HEK293 (cell line): ENCODE data around the gene F2RL3.

Experiments
- CTCF ChIA-PET: fragments of 350-600 bp; formaldehyde crosslinking; extraction: SDS; loops from one replicate; lab custom pipeline; 2021; ENCODE audit warnings: antibody characterized with exemption; lab: Yijun Ruan, JAX
- POLR2A ChIA-PET: fragments of 300-600 bp; formaldehyde crosslinking; extraction: SDS; loops from one replicate; lab custom pipeline; 2020; ENCODE audit warnings: antibody characterized with exemption, inconsistent platforms; lab: Yijun Ruan, JAX
- H3K27ac ChIP-seq: fragments of 200-500 bp; sonication (Bioruptor generic); 2 replicates; pipeline ENCODE4 v1.5.1; 2014; ENCODE audit warnings: low read depth, low read length, control low read depth, inconsistent platforms; ENCODE audit errors: extremely low read depth
- H3K36me3 ChIP-seq, 2 experiments: fragments of 200-500 bp in 1 of 2; sonication (Bioruptor generic) in 1 of 2; 1 replicate in 1 of 2; 2 replicates in 1 of 2; pipeline ENCODE4 v1.5.1; 2014 to 2017; ENCODE audit warnings: inconsistent platforms in 2 of 2, low read length in 2 of 2; ENCODE audit not compliant: control insufficient read depth in 2 of 2, insufficient read depth in 1 of 2
- H3K4me1 ChIP-seq: fragments of 200-500 bp; sonication (Bioruptor generic); 2 replicates; pipeline ENCODE4 v1.5.1; 2014; ENCODE audit warnings: mild to moderate bottlenecking, low read length, inconsistent platforms; ENCODE audit not compliant: control insufficient read depth, insufficient read depth
- H3K4me3 ChIP-seq: 2 replicates; pipeline ENCODE4 v1.5.1; 2011; ENCODE audit warnings: low read depth, mild to moderate bottlenecking, control low read depth, low read length, moderate library complexity
- H3K9me3 ChIP-seq: fragments of 200-500 bp; sonication (Bioruptor generic); 2 replicates; pipeline ENCODE4 v1.5.1; 2014; ENCODE audit warnings: low read depth, low read length, inconsistent platforms; ENCODE audit not compliant: control insufficient read depth, insufficient read depth
- EGR2 ChIP-seq: fragments of 450-650 bp; formaldehyde crosslinking; IDR thresholded peaks from 2 replicates; pipeline ENCODE4 v1.5.1; 2016; ENCODE audit warnings: low read depth, missing biosample characterization, missing genetic modification characterization
- GLIS1 ChIP-seq: fragments of 450-650 bp; formaldehyde crosslinking; IDR thresholded peaks from 2 replicates; pipeline ENCODE4 v1.5.1; 2016; ENCODE audit warnings: missing biosample characterization, missing genetic modification characterization
- KLF1 ChIP-seq: fragments of 450-650 bp; formaldehyde crosslinking; IDR thresholded peaks from 2 replicates; pipeline ENCODE4 v1.5.1; 2016; ENCODE audit warnings: missing biosample characterization, missing genetic modification characterization
- KLF16 ChIP-seq: fragments of 450-650 bp; formaldehyde crosslinking; IDR thresholded peaks from 2 replicates; pipeline ENCODE4 v1.5.1; 2017; ENCODE audit warnings: missing biosample characterization, missing genetic modification characterization
- KLF8 ChIP-seq: fragments of 450-650 bp; formaldehyde crosslinking; IDR thresholded peaks from 2 replicates; pipeline ENCODE4 v1.5.1; 2016; ENCODE audit warnings: missing biosample characterization, missing genetic modification characterization
- KLF9 ChIP-seq: fragments of 450-650 bp; formaldehyde crosslinking; IDR thresholded peaks from 2 replicates; pipeline ENCODE4 v1.5.1; 2016; ENCODE audit warnings: missing biosample characterization, missing genetic modification characterization, low read depth
- SP2 ChIP-seq: fragments of 450-650 bp; formaldehyde crosslinking; IDR thresholded peaks from 2 replicates; pipeline ENCODE4 v1.5.1; 2016; ENCODE audit warnings: missing biosample characterization, missing genetic modification characterization
- SP3 ChIP-seq: fragments of 450-650 bp; formaldehyde crosslinking; IDR thresholded peaks from 2 replicates; pipeline ENCODE4 v1.5.1; 2016; ENCODE audit warnings: missing biosample characterization, missing genetic modification characterization
- ZBTB20 ChIP-seq: fragments of 450-650 bp; formaldehyde crosslinking; IDR thresholded peaks from 2 replicates; pipeline ENCODE4 v1.5.1; 2016; ENCODE audit warnings: missing biosample characterization, missing genetic modification characterization
- ZBTB48 ChIP-seq: fragments of 450-650 bp; formaldehyde crosslinking; IDR thresholded peaks from 2 replicates; pipeline ENCODE4 v1.5.1; 2016; ENCODE audit warnings: missing biosample characterization, missing genetic modification characterization
- ZBTB8A ChIP-seq: fragments of 450-650 bp; formaldehyde crosslinking; IDR thresholded peaks from 2 replicates; pipeline ENCODE4 v1.5.1; 2016; ENCODE audit warnings: missing biosample characterization, missing genetic modification characterization
- ZFHX2 ChIP-seq: fragments of 450-650 bp; formaldehyde crosslinking; conservative IDR thresholded peaks from 2 replicates; pipeline ENCODE4 v1.5.1; 2016; ENCODE audit warnings: missing biosample characterization, missing genetic modification characterization
- ZIC2 ChIP-seq: fragments of 450-650 bp; formaldehyde crosslinking; IDR thresholded peaks from 2 replicates; pipeline ENCODE4 v1.5.1; 2016; ENCODE audit warnings: missing biosample characterization, missing genetic modification characterization
- ZNF114 ChIP-seq: fragments of 450-650 bp; formaldehyde crosslinking; IDR thresholded peaks from 2 replicates; pipeline ENCODE4 v1.5.0; 2017; ENCODE audit warnings: missing biosample characterization, missing genetic modification characterization
- ZNF121 ChIP-seq: fragments of 450-650 bp; formaldehyde crosslinking; IDR thresholded peaks from 2 replicates; pipeline ENCODE4 v1.5.1; 2016; ENCODE audit warnings: missing biosample characterization, missing genetic modification characterization
- ZNF155 ChIP-seq: fragments of 450-650 bp; formaldehyde crosslinking; IDR thresholded peaks from 2 replicates; pipeline ENCODE4 v1.5.1; 2016; ENCODE audit warnings: missing biosample characterization, missing genetic modification characterization
- ZNF157 ChIP-seq: fragments of 450-650 bp; formaldehyde crosslinking; IDR thresholded peaks from 2 replicates; pipeline ENCODE4 v1.5.1; 2016; ENCODE audit warnings: missing biosample characterization, missing genetic modification characterization
- ZNF169 ChIP-seq: fragments of 450-650 bp; formaldehyde crosslinking; IDR thresholded peaks from 2 replicates; pipeline ENCODE4 v1.5.1; 2016; ENCODE audit warnings: missing biosample characterization, missing genetic modification characterization
- ZNF184 ChIP-seq: fragments of 450-650 bp; IDR thresholded peaks from 2 replicates; pipeline ENCODE4 v1.5.1; 2018; ENCODE audit warnings: missing biosample characterization, mild to moderate bottlenecking, missing genetic modification characterization
- ZNF404 ChIP-seq: fragments of 450-650 bp; formaldehyde crosslinking; IDR thresholded peaks from 2 replicates; pipeline ENCODE4 v1.5.1; 2017; ENCODE audit warnings: missing biosample characterization, missing genetic modification characterization
- ZNF548 ChIP-seq: fragments of 450-650 bp; formaldehyde crosslinking; IDR thresholded peaks from 2 replicates; pipeline ENCODE4 v1.5.1; 2016; ENCODE audit warnings: missing biosample characterization, missing genetic modification characterization
- ZNF558 ChIP-seq: fragments of 450-650 bp; formaldehyde crosslinking; IDR thresholded peaks from 2 replicates; pipeline ENCODE4 v1.5.1; 2016; ENCODE audit warnings: missing biosample characterization, missing genetic modification characterization
- ZNF561 ChIP-seq: fragments of 450-650 bp; IDR thresholded peaks from 2 replicates; pipeline ENCODE4 v1.5.1; 2018; ENCODE audit warnings: missing biosample characterization, missing genetic modification characterization, borderline replicate concordance
- ZNF571 ChIP-seq: fragments of 450-650 bp; formaldehyde crosslinking; IDR thresholded peaks from 2 replicates; pipeline ENCODE4 v1.5.0; 2017; ENCODE audit warnings: missing biosample characterization, missing genetic modification characterization
- ZNF610 ChIP-seq: fragments of 450-650 bp; formaldehyde crosslinking; IDR thresholded peaks from 2 replicates; pipeline ENCODE4 v1.5.1; 2016; ENCODE audit warnings: missing biosample characterization, missing genetic modification characterization, borderline replicate concordance
- ZNF658 ChIP-seq: fragments of 450-650 bp; formaldehyde crosslinking; IDR thresholded peaks from 2 replicates; pipeline ENCODE4; 2016; ENCODE audit warnings: missing biosample characterization, missing genetic modification characterization
- ZNF707 ChIP-seq: fragments of 450-650 bp; formaldehyde crosslinking; IDR thresholded peaks from 2 replicates; pipeline ENCODE4 v1.5.1; 2016; ENCODE audit warnings: missing biosample characterization, missing genetic modification characterization
- TF ChIP-seq, protein P1 (sequence below): fragments of 450-650 bp; formaldehyde crosslinking; IDR thresholded peaks from 2 replicates; pipeline ENCODE4 v1.5.1; 2016; ENCODE audit warnings: missing biosample characterization, missing genetic modification characterization
- TF ChIP-seq, protein P2 (sequence below): fragments of 450-650 bp; formaldehyde crosslinking; optimal IDR thresholded peaks from 2 replicates; pipeline ENCODE3; 2016; ENCODE audit warnings: missing biosample characterization, mild to moderate bottlenecking, missing genetic modification characterization
- TF ChIP-seq, protein P3 (sequence below): fragments of 450-650 bp; formaldehyde crosslinking; IDR thresholded peaks from 2 replicates; pipeline ENCODE4 v1.5.1; 2016; ENCODE audit warnings: missing biosample characterization, missing genetic modification characterization
- TF ChIP-seq, protein P4 (sequence below): IDR thresholded peaks from 2 replicates; pipeline ENCODE4 v1.6.1; 2011; ENCODE audit warnings: mild to moderate bottlenecking, low read depth, low read length, borderline replicate concordance
- TF ChIP-seq, protein P5 (sequence below): fragments of 450-650 bp; formaldehyde crosslinking; IDR thresholded peaks from 2 replicates; pipeline ENCODE4 v1.5.1; 2017; ENCODE audit warnings: missing biosample characterization, missing genetic modification characterization

Gene F2RL3

DNA sequence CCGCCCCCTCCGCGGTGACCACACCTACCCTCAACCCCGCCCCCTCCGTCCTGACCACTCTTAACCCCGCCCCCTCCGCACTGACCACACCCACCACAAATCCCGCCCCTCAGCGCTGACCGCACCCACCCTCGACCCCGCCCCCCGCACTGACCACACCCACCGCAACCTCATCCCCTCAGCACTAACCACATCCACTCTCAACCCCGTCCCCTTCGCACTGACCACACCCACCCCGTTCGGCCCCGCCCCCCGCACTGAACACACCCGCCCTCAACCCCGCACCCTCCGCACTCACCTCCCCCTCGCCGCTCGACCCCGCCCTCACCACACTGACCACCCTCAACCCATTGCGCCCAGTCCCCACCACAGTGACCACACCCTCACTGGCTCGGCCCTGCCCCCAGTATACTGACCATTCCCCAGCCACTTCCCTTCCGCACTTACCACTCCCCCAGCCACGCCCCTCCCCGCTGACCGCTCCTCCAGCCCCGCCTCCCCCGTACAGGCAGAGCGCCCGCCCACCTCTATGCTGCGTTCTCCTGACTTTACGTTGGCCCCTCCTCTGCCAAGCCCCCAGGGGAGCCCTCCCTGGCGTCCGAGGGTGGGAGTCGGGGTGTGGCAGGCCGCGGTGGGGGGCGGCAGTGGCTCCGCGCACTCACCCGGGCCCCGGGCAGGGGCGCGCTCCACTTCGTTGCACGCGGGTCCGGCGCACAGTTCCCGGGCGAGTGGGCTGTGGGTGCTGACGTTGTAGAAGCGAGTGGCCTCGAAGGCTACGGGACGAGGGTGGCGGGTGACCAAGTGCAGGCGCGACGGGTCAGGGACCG, 8.4 kb downstream of the F2RL3 start:
- no peaks in the 10 kb centered on the region for H3K9me3 ChIP-seq
- H3K4me1 ChIP-seq: no peaks in the 10 kb centered on the region
- ChIA-PET CTCF (no interaction called here), POLR2A (interaction anchor here (0.7 kb wide), 1 partner anchor 55 kb away, joined by 3 read pairs; no protein-coding TSS in a partner anchor)
- no peaks in the 10 kb centered on the region for H3K36me3 ChIP-seq
- no peak overlapping the region for H3K27ac ChIP-seq
- H3K4me3 ChIP-seq: peak overlapping the region; percentile 56
- TF ChIP-seq, protein P1, sequence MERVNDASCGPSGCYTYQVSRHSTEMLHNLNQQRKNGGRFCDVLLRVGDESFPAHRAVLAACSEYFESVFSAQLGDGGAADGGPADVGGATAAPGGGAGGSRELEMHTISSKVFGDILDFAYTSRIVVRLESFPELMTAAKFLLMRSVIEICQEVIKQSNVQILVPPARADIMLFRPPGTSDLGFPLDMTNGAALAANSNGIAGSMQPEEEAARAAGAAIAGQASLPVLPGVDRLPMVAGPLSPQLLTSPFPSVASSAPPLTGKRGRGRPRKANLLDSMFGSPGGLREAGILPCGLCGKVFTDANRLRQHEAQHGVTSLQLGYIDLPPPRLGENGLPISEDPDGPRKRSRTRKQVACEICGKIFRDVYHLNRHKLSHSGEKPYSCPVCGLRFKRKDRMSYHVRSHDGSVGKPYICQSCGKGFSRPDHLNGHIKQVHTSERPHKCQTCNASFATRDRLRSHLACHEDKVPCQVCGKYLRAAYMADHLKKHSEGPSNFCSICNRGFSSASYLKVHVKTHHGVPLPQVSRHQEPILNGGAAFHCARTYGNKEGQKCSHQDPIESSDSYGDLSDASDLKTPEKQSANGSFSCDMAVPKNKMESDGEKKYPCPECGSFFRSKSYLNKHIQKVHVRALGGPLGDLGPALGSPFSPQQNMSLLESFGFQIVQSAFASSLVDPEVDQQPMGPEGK (tag by site-specific recombination): peak; percentile 62
- TF ChIP-seq ZBTB8A (tag by site-specific recombination): 0 out of 2 replicates have a peak, but pooled peaks have one; percentile 22
- TF ChIP-seq ZNF121 (tag by site-specific recombination): no peak
- 0 out of 2 replicates have a peak, but pooled peaks have one; percentile 53 for TF ChIP-seq ZNF404 (tag by site-specific recombination)
- TF ChIP-seq ZNF561 (tag by site-specific recombination): peak; percentile 77; the same call in 1 of the 2 replicates
- TF ChIP-seq, protein P2, sequence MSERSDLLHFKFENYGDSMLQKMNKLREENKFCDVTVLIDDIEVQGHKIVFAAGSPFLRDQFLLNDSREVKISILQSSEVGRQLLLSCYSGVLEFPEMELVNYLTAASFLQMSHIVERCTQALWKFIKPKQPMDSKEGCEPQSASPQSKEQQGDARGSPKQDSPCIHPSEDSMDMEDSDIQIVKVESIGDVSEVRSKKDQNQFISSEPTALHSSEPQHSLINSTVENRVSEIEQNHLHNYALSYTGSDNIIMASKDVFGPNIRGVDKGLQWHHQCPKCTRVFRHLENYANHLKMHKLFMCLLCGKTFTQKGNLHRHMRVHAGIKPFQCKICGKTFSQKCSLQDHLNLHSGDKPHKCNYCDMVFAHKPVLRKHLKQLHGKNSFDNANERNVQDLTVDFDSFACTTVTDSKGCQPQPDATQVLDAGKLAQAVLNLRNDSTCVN (tag by site-specific recombination): peak; percentile 37
- peak; percentile 67 for TF ChIP-seq KLF16 (tag by site-specific recombination)
- peak; percentile 89 for TF ChIP-seq SP3
- TF ChIP-seq, protein P3, sequence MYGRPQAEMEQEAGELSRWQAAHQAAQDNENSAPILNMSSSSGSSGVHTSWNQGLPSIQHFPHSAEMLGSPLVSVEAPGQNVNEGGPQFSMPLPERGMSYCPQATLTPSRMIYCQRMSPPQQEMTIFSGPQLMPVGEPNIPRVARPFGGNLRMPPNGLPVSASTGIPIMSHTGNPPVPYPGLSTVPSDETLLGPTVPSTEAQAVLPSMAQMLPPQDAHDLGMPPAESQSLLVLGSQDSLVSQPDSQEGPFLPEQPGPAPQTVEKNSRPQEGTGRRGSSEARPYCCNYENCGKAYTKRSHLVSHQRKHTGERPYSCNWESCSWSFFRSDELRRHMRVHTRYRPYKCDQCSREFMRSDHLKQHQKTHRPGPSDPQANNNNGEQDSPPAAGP: 0 out of 2 replicates have a peak, but pooled peaks have one; percentile 64
- peak; percentile 74 for TF ChIP-seq ZNF157 (tag by site-specific recombination)
- TF ChIP-seq ZBTB48 (tag by site-specific recombination): peak; percentile 59; the same call in 1 of the 2 replicates
- TF ChIP-seq ZNF707 (tag by site-specific recombination): no peak
- TF ChIP-seq, protein P4, sequence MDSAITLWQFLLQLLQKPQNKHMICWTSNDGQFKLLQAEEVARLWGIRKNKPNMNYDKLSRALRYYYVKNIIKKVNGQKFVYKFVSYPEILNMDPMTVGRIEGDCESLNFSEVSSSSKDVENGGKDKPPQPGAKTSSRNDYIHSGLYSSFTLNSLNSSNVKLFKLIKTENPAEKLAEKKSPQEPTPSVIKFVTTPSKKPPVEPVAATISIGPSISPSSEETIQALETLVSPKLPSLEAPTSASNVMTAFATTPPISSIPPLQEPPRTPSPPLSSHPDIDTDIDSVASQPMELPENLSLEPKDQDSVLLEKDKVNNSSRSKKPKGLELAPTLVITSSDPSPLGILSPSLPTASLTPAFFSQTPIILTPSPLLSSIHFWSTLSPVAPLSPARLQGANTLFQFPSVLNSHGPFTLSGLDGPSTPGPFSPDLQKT: no peak
- TF ChIP-seq ZNF155 (tag by site-specific recombination): no peak
- TF ChIP-seq ZIC2 (tag by site-specific recombination): peak; percentile 44; the same call in 1 of the 2 replicates
- TF ChIP-seq, protein P5, sequence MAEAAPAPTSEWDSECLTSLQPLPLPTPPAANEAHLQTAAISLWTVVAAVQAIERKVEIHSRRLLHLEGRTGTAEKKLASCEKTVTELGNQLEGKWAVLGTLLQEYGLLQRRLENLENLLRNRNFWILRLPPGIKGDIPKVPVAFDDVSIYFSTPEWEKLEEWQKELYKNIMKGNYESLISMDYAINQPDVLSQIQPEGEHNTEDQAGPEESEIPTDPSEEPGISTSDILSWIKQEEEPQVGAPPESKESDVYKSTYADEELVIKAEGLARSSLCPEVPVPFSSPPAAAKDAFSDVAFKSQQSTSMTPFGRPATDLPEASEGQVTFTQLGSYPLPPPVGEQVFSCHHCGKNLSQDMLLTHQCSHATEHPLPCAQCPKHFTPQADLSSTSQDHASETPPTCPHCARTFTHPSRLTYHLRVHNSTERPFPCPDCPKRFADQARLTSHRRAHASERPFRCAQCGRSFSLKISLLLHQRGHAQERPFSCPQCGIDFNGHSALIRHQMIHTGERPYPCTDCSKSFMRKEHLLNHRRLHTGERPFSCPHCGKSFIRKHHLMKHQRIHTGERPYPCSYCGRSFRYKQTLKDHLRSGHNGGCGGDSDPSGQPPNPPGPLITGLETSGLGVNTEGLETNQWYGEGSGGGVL (tag by site-specific recombination): 0 out of 2 replicates have a peak, but pooled peaks have one; percentile 27
- TF ChIP-seq ZNF558 (tag by site-specific recombination): no peak
- TF ChIP-seq ZFHX2: peak; percentile 85
- TF ChIP-seq ZNF184 (tag by site-specific recombination): peak; percentile 54; the same call in 1 of the 2 replicates
- TF ChIP-seq EGR2 (tag by site-specific recombination): peak; percentile 68
- peak; percentile 97 for TF ChIP-seq ZBTB20 (tag by site-specific recombination)
- TF ChIP-seq SP2 (tag by site-specific recombination): peak; percentile 76
- no peak for TF ChIP-seq ZNF169 (tag by site-specific recombination)
- TF ChIP-seq KLF9 (tag by site-specific recombination): peak; percentile 99
- TF ChIP-seq ZNF571 (tag by site-specific recombination): no peak
- peak; percentile 92 for TF ChIP-seq KLF8
- TF ChIP-seq ZNF548 (tag by site-specific recombination): peak; percentile 32; the same call in 1 of the 2 replicates
- no peak for TF ChIP-seq ZNF610 (tag by site-specific recombination)
- no peak for TF ChIP-seq ZNF114
- TF ChIP-seq KLF1: peak; percentile 95
- peak; percentile 95 for TF ChIP-seq GLIS1 (tag by site-specific recombination)
- no peak for TF ChIP-seq ZNF658 (tag by site-specific recombination)
